Middle frontal gyrus (tissue), 1 donor: ENCODE measurements around the gene NLRC5.
"Not testable (repeated sequence)": the region's sequence is repeated elsewhere in the genome, so short reads cannot be mapped to it uniquely, and the experiment has no call there.

Experiments used
- DNase-seq: peaks from one replicate; pipeline ENCODE4 v3.0.0-alpha.2; 2015; ENCODE audit warnings: low spot score; ENCODE audit errors: extremely low spot score

Gene NLRC5

GRCh38 chr16:57070424-57070823 lies 81.1 kb downstream of the NLRC5 start:
- no peak for DNase-seq

GRCh38 chr16:57071081-57071732 lies 81.8 kb downstream of the NLRC5 start:
- not testable (repeated sequence) for DNase-seq

GRCh38 chr16:57071831-57072582 lies 82.7 kb downstream of the NLRC5 start:
- no peak for DNase-seq

GRCh38 chr16:57072616-57073275 lies 83.4 kb downstream of the NLRC5 start:
- DNase-seq = no peak

GRCh38 chr16:57077714-57078113 lies 88.4 kb downstream of the NLRC5 start:
- DNase-seq = no peak

GRCh38 chr16:57081744-57082143 lies 92.4 kb downstream of the NLRC5 start:
- no peak for DNase-seq

GRCh38 chr16:57082664-57083063 lies 93.3 kb downstream of the NLRC5 start:
- DNase-seq = no peak

GRCh38 chr16:57083485-57084126 lies 94.2 kb downstream of the NLRC5 start:
- no peak for DNase-seq

- peak; percentile 60 for DNase-seq
Observed at GRCh38 chr16:57084257-57084770, 95.0 kb downstream of the NLRC5 start.

GRCh38 chr16:57084996-57085395 lies 95.6 kb downstream of the NLRC5 start:
- no peak for DNase-seq

GRCh38 chr16:57087003-57087402 lies 97.6 kb downstream of the NLRC5 start:
- no peak for DNase-seq

- DNase-seq = no peak
Observed at GRCh38 chr16:57089406-57089805, 100.0 kb downstream of the NLRC5 start.

GRCh38 chr16:57091200-57091974 lies 102.0 kb downstream of the NLRC5 start:
- no peak for DNase-seq

GRCh38 chr16:57091975-57092785 lies 102.8 kb downstream of the NLRC5 start, which contains the start of gene CPNE2:
Gene CPNE2 (plus strand): TSS chr16:57092583. CDS start chr16:57110743, 18,160 bp downstream.
- DNase-seq = peak; percentile 52

GRCh38 chr16:57092786-57093411 lies 103.5 kb downstream of the NLRC5 start:
- no peak for DNase-seq

- DNase-seq = no peak
Observed at GRCh38 chr16:57093666-57094564, 104.6 kb downstream of the NLRC5 start.

- DNase-seq = no peak
Observed at GRCh38 chr16:57094911-57095310, 105.6 kb downstream of the NLRC5 start.

- no peak for DNase-seq
Observed at GRCh38 chr16:57096192-57096591, 106.8 kb downstream of the NLRC5 start.
